EL (cell line): ENCODE results near the gene NFS1.

Source experiments
- DNase-seq: peaks from one replicate; pipeline ENCODE4 v3.0.0-alpha.2; 2016

Gene NFS1

DNA sequence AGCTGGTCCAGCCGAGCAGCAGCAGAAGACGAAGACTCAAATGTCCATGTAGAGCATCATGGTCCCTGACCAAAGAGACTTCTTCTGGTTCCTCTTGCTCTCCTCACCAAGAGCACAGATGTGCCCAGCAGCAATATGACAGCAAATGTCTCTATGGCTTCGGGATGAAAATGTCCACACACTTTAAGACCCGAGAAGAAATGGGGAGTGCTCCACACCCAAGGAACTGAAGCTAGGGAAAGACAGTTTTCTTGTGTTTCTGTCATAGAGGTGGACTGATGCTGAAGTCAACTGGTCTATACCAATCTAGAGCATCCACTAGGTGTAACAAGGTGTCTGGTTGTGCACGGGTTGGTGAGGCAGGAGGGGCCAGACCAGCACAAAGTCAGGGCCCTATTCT is 29.9 kb downstream of the NFS1 start:
- DNase-seq: no peak

- DNase-seq: no peak
These were observed 33.2 kb downstream of the NFS1 start for GRCh38 chr20:35665949-35666288.

GRCh38 chr20:35664466-35665206 is 34.5 kb downstream of the NFS1 start, which contains the start of the genes CPNE1 and RBM12:
TSS of gene CPNE1 (minus strand) at chr20:35664900. CDS start at chr20:35632923, 31,977 bp downstream.
TSS of gene RBM12 (minus strand) at chr20:35664900. CDS start at chr20:35655322, 9,578 bp downstream.
- DNase-seq: peak; percentile 92

DNA sequence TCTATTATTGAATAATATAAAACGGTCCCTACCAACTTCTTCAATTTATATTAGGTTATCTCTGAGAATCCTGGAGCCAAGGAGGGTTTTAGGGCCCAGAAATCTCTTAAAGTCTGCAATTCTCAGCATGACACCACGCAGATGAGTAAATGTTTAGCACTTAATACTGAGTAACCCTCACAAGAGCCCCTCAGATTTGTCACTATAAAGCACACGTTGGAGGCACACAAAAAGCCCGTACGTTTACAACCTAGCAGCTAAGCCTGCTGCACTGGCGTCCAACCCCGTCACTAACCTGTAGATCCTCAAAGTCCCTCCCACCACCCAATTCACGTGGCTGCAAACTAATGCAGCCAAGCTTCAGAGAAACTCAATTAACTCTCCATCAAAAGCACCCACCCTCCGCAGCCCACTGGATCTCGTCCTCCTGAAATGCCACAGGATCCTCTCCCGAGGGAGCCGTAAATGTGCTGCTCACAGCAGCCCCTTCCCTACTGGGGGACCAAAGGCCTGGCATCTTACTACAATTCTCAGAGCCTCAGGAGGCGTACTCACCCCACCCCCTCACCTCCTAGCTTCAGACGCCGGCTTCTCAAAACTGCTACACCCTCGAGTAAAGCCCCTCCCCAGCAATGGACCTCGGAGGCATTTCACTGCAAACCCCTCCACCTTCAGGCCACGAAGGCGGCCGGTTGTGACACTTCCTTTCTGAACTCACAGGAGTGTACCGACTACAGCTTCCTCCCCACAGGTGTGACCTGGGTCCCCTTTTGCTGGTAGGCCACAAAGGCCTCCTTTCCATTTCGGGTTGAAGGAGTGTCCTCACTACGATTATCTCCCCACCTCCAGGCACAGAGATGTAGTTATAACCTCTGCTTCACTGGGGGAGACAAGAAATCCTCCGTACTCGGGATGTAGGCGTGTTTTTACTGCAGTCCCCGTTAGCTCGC is 35.4 kb downstream of the NFS1 start:
- DNase-seq: peak; percentile 38

DNA sequence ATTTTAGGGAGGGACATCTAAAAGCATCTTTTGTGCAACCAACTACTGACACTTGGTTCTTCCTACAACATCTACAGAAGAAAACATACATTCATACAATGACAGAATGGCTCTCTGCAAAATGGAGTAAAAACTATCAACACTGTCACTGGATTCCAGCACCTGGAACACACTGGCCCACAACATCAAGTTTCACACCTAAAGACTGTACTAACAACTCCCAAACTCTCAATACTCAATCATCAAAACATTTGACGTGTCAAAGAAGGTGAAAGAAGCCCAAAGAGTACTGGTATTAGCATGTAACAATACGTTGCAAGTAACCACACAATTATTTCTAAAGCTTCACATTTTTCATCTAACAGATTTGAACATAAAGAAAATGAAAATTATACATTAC is 36.6 kb downstream of the NFS1 start:
- DNase-seq: no peak

DNA sequence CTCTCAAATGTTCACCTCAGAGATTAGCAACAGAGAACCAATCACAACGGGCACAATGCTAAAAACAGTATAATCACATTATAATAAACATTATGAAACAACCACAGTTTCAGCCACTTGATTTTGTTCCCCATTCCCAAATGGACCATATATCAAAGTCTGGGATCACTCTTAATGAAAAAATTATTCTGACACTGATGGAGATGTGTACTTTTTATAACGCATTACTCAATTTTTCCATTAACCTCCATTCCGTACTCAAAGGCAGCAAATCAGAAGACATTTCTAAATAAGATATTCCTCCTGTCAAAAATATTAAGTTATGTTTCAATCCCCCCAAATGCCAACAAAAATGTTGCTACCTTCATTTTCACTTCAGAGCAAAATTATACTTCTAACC is 37.2 kb downstream of the NFS1 start:
- no peak for DNase-seq

- DNase-seq: peak; percentile 23
These were observed 38.1 kb downstream of the NFS1 start for GRCh38 chr20:35661053-35661452.

DNA sequence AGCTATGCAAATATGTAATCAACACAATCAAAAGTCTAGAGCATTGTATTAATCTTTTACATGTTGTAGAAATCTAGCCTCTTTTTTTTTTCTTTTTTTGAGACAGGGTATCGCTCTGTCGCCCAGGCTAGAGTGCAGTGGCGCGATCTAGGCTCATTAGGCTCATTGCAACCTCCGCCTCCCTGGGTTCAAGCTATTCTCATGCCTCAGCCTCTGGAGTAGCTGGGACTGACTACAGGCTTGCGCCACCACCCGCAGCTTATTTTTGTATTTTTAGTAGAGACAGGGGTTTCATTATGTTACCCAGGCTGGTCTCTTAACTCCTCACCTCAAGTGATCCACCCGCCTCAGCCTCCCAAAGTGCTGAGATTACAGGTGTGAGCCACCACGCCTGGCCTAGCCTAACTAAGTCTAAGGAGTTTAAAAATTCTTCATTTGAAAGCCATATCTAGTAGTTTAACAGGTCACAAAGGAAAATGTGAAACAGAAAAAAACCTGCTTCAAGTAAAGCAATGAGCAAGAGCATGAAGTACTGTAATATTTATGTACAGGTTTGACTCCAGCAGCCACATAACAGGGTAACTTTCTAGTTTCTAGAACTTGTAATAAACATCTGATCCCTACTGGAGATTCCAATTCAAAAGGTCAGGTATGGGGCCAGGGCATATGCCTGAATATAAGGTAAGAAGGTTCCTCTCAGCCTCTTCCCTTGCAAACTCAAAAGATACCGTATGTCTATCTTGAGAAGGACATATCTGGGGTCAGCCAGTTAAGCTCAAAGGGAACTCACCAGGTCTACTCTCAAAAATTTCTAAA is 38.8 kb downstream of the NFS1 start:
- no peak for DNase-seq

DNA sequence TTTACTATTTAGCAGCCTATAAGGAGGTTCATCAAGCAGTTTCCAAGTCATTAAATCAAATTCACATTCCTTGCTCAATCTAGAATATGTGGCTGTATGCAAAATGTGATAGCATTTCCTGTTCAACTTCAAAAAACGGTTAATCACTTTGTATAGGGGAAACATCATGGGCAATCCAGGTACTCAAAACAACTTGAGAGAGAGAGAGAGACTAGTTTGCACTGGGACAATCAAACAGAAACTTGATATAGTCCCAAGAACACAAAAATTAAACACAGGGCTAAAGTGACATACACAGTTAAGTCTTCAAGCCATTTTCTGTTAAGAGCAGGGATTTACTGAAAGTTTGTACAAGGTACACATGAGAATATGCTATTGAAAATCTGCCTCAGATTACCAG is 41.9 kb downstream of the NFS1 start:
- no peak for DNase-seq

GRCh38 chr20:35654415-35654814 is 44.7 kb downstream of the NFS1 start:
- no peak for DNase-seq

- DNase-seq: no peak
These were observed 45.3 kb downstream of the NFS1 start for GRCh38 chr20:35653893-35654292.

DNA sequence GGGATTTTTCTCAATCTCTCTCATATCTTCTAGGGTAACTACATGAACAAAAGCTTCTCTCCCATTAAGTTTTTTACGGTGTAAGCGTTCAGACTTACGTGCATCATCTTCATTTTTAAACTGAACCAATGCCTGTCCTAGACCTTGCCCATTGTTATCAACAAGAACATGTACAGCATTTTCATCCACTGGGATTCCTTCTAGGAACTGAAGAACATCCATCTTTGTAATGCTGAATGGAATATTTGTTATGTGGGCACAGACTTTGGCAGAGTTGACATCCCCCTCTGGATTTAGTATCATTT is 45.8 kb downstream of the NFS1 start:
- no peak for DNase-seq

- no peak for DNase-seq
These were observed 46.3 kb downstream of the NFS1 start for GRCh38 chr20:35652641-35653429.

GRCh38 chr20:35651958-35652357 is 47.2 kb downstream of the NFS1 start:
- no peak for DNase-seq

- no peak for DNase-seq
These were observed 48.5 kb downstream of the NFS1 start for GRCh38 chr20:35650632-35651031.

DNA sequence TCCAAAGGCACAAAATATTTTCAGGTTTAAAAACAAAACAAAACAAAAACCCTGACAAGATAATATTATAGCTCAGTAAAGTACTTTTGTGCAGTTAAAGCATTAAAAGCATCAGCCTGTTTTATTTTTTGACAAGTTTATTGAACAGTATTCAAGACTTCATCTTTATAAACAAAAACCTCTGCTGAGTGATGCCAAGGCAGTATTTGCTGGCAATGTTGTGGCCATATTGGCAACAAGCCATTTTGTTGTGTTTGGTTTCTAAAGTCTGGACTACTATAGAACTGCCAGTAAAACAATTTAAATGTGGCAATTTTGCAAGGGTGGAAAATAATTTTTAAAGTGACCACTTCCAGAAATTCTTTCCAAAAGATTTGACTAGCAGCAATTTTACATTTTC is 50.3 kb downstream of the NFS1 start:
- no peak for DNase-seq

DNA sequence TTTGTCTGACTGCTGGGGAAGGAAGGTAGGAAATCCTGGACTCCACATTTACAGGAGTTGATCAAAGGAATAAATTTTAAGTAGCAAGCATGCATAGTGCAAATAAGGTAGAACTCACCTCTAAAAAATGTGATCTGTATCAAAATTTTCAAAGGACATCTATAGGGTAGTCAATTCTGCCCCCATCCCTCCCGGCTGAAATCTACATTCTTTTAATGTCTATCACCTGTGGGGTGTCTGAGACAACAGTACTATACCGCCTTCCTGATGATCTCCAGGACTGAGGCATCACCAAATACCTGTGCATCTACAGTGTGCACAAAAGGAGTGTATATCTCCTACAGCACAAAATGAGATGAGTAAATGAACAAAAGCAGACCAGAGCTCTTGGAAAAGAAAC is 54.3 kb downstream of the NFS1 start:
- no peak for DNase-seq

- no peak for DNase-seq
These were observed 56.1 kb downstream of the NFS1 start for GRCh38 chr20:35643045-35643444.

DNA sequence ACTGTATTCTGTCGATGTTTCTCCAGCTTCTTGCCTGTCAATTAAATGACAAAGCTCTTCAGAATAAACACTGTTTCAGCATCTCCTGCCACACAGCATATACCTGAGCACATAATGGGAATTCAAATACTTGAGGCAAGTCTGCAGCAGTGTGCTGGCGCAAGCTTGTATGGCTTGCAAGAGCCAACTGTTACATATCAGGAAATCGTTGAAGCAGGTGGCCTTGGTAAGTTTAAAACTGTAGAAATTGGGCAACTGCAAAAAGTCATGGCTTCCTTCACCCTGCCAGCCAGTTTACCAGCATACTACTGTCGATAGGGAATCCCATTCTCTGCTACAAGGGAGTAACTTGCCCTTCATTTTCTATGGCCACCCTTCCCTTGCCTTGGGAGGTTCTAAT is 57.4 kb downstream of the NFS1 start:
- DNase-seq: no peak

GRCh38 chr20:35640724-35641123 is 58.4 kb downstream of the NFS1 start:
- DNase-seq: no peak

- no peak for DNase-seq
These were observed 60.4 kb downstream of the NFS1 start for GRCh38 chr20:35638751-35639150.

DNA sequence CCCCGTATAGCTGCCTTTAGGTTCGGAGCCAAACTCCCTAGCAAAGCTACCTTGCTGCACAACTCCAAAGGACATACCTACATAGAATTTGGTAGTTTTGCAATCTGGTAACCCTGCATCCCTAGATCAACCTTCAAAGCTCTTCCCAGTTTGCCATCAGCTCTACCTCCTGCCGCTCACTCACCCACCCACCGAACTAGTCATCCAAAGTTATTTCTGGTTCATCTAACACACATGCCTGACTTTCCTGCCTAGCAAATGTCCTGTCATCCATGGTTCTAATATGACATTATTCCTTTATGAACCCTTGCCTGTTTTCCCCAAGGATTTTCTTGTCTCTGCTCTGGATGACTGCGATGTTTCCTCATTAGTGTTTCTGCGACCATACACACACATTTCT is 61.9 kb downstream of the NFS1 start:
- DNase-seq: no peak

DNA sequence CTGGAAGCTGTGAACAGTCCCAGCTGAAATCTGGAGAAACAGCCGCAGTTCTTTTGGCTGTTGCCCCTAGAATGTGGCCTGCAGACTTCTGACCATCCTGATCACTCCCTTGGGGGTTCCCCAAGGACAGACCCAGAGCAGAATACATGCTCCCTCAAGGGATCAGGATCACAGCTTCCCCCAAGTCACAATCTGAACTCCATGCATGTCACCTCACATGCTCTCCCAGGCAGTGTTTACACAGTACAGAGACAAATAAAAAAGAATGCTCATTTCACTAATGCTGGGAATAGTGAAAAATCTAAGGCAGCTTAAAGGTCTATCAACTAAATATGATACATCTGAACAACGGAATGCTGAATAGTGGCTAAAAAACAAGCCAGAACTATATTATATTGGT is 63.1 kb downstream of the NFS1 start:
- no peak for DNase-seq
